ENCODE measurements around the gene NHS. TPM values are rescaled to one million over a fixed set of nuclear protein-coding genes. Genes with fewer than 3 reads are reported as not detected.

Gene NHS
- total RNA-seq, 1 experiment from 2014 or later, result 2.2 TPM

DNA sequence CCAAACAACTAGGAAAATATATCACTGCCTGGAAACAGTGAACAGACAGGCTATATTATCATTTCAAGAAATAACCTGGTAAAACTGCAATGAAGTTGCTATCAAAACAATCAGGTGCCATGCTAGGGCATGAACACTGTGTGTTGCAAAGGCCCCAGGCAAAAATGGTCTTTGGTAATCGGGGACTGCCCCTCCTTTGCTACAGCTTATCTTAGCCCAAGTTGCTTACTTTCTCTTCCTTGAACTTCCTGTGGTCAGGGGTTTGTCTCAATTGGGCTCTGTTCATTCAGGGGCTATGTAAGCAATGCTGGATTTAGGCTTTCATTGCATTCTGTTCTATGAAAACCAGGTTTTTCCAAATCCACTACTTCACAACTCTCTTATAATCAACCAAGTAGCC lies 392.7 kb downstream of the NHS start:
- intact Hi-C loops (cut with micrococcal nuclease; ENCODE audit: unreplicated experiment), result no loop called here
- H3K27ac Mint-ChIP-seq (ENCODE audit: unreplicated experiment), result no peak overlapping the region
- no peaks in the 10 kb centered on the region for H3K36me3 Mint-ChIP-seq (ENCODE audit: insufficient read depth, unreplicated experiment)
- H3K9me3 Mint-ChIP-seq (ENCODE audit: unreplicated experiment), result no peaks in the 10 kb centered on the region
- POLR2A ChIA-PET, result no interaction called here
- H3K4me3 Mint-ChIP-seq (ENCODE audit: unreplicated experiment), result no peak overlapping the region
- CTCF ChIA-PET, result no interaction called here
- no peak for DNase-seq
- Histone ChIP-seq H3K4me3 (ENCODE audit: low read depth, low read length) (no peak overlapping the region), H3K9me3 (no peaks in the 10 kb centered on the region), H3K36me3 (ENCODE audit: control insufficient read depth, insufficient read depth, low read length) (no peaks in the 10 kb centered on the region), H3K4me1 (no peaks in the 10 kb centered on the region), H3K27me3 (replicated peaks; ENCODE audit: control insufficient read depth, insufficient read depth, low read length) (no peaks in the 10 kb centered on the region)
- H3K27me3 Mint-ChIP-seq (ENCODE audit: insufficient read depth, unreplicated experiment), result no peaks in the 10 kb centered on the region
- BruUV-seq (replicated peaks), result no TSS peak
- H3K4me1 Mint-ChIP-seq (ENCODE audit: low read depth, unreplicated experiment), result no peaks in the 10 kb centered on the region
- TF ChIP-seq, protein P1, sequence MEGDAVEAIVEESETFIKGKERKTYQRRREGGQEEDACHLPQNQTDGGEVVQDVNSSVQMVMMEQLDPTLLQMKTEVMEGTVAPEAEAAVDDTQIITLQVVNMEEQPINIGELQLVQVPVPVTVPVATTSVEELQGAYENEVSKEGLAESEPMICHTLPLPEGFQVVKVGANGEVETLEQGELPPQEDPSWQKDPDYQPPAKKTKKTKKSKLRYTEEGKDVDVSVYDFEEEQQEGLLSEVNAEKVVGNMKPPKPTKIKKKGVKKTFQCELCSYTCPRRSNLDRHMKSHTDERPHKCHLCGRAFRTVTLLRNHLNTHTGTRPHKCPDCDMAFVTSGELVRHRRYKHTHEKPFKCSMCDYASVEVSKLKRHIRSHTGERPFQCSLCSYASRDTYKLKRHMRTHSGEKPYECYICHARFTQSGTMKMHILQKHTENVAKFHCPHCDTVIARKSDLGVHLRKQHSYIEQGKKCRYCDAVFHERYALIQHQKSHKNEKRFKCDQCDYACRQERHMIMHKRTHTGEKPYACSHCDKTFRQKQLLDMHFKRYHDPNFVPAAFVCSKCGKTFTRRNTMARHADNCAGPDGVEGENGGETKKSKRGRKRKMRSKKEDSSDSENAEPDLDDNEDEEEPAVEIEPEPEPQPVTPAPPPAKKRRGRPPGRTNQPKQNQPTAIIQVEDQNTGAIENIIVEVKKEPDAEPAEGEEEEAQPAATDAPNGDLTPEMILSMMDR (IDR thresholded peaks at IDR 0.05; ENCODE audit: insufficient read depth in 1 of 2, low read depth in 1 of 2, low read length in 1 of 2, severe bottlenecking in 1 of 2, unreplicated experiment in 1 of 2), result no peak

DNA sequence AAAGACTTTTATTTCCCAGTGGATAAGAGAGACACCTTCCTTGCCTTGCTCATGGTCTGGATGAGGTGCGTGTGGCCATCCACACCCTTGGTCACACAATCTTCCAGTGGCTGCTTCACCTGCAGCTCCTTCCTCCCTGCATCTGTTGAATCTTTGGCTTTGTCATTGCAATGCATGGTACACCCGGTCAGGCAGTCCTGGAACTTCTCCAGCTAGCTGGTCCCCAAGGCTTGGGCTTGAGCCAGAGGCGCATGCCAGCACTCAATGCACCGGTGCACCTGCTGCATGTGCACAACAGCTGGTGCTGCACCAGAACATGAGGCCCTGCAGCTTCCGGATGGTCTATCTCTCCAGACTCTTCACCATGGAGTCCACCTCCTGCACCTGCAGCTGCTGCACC lies 394.0 kb downstream of the NHS start:
- ChIA-PET POLR2A (no interaction called here), CTCF (no interaction called here)
- Mint-ChIP-seq H3K4me3 (ENCODE audit: unreplicated experiment) (no peak overlapping the region), H3K27ac (ENCODE audit: unreplicated experiment) (no peak overlapping the region), H3K27me3 (ENCODE audit: insufficient read depth, unreplicated experiment) (no peaks in the 10 kb centered on the region), H3K36me3 (ENCODE audit: insufficient read depth, unreplicated experiment) (no peaks in the 10 kb centered on the region), H3K4me1 (ENCODE audit: low read depth, unreplicated experiment) (no peaks in the 10 kb centered on the region), H3K9me3 (ENCODE audit: unreplicated experiment) (no peaks in the 10 kb centered on the region)
- Histone ChIP-seq H3K36me3 (ENCODE audit: control insufficient read depth, insufficient read depth, low read length) (no peaks in the 10 kb centered on the region), H3K4me3 (ENCODE audit: low read depth, low read length) (no peak overlapping the region), H3K9me3 (no peaks in the 10 kb centered on the region), H3K27me3 (replicated peaks; ENCODE audit: control insufficient read depth, insufficient read depth, low read length) (no peaks in the 10 kb centered on the region; the same call in 1 of the 2 replicates), H3K4me1 (no peaks in the 10 kb centered on the region)
- intact Hi-C loops (cut with micrococcal nuclease; ENCODE audit: unreplicated experiment), result no loop called here
- TF ChIP-seq, protein P1 (IDR thresholded peaks at IDR 0.05; ENCODE audit: insufficient read depth in 1 of 2, low read depth in 1 of 2, low read length in 1 of 2, severe bottlenecking in 1 of 2, unreplicated experiment in 1 of 2), result no peak
- no TSS peak for BruUV-seq (replicated peaks)
- no peak for DNase-seq

DNA sequence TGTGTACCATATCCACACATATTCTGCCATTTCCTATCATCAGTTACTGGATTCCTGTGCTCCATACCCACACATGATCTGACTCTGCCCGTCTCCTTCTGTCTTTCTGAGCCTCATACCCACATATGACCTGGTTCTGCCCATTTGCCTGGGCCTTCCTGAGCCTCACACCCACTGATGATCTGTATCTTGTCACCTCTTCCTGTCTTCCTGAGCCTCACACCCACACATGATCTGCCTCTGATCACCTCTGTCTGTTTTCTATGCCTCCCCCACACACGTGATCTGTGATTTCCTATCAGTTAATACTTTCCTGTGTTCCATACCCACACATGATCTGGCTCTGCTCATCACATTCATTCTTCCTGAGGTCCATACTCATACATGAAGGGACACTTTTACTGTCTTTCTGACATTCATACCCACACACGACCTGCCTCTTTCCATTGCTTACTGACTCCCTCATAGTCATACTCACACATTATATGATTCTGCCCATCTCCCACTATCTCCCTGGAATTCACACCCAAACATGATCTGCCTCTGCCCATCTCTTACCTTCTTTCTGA lies 394.8 kb downstream of the NHS start:
- Mint-ChIP-seq H3K4me3 (ENCODE audit: unreplicated experiment) (no peak overlapping the region), H3K27me3 (ENCODE audit: insufficient read depth, unreplicated experiment) (no peaks in the 10 kb centered on the region), H3K27ac (ENCODE audit: unreplicated experiment) (no peak overlapping the region), H3K9me3 (ENCODE audit: unreplicated experiment) (no peaks in the 10 kb centered on the region), H3K4me1 (ENCODE audit: low read depth, unreplicated experiment) (no peaks in the 10 kb centered on the region), H3K36me3 (ENCODE audit: insufficient read depth, unreplicated experiment) (no peaks in the 10 kb centered on the region)
- Histone ChIP-seq H3K9me3 (no peaks in the 10 kb centered on the region), H3K27me3 (replicated peaks; ENCODE audit: control insufficient read depth, insufficient read depth, low read length) (no peaks in the 10 kb centered on the region; the same call in 1 of the 2 replicates), H3K36me3 (ENCODE audit: control insufficient read depth, insufficient read depth, low read length) (no peaks in the 10 kb centered on the region), H3K4me3 (ENCODE audit: low read depth, low read length) (no peak overlapping the region), H3K4me1 (no peaks in the 10 kb centered on the region)
- no TSS peak for BruUV-seq (replicated peaks)
- ChIA-PET CTCF (no interaction called here), POLR2A (no interaction called here)
- TF ChIP-seq, protein P1 (IDR thresholded peaks at IDR 0.05; ENCODE audit: insufficient read depth in 1 of 2, low read depth in 1 of 2, low read length in 1 of 2, severe bottlenecking in 1 of 2, unreplicated experiment in 1 of 2), result no peak
- intact Hi-C loops (cut with micrococcal nuclease; ENCODE audit: unreplicated experiment), result no loop called here
- DNase-seq, result no peak

Measured in Caco-2 (cell line).